HL-60 (cell line): Measurements from ENCODE around the gene ATP1A2.

Experiments
- GABPA ChIP-seq: IDR thresholded peaks from 2 replicates; pipeline ENCODE4 v1.6.1; 2012; ENCODE audit warnings: low read depth
- POLR2AphosphoS5 ChIP-seq: IDR thresholded peaks from 2 replicates; pipeline ENCODE4 v1.6.1; 2012; ENCODE audit warnings: low read depth
- SPI1 ChIP-seq: IDR thresholded peaks from 2 replicates; pipeline ENCODE4 v1.6.1; 2012; ENCODE audit warnings: low read depth, mild to moderate bottlenecking, borderline replicate concordance
- TF ChIP-seq, protein P1 (sequence below): IDR thresholded peaks from one replicate; pipeline ENCODE4 v1.5.1; 2011; ENCODE audit warnings: low read length, control low read depth, inconsistent platforms; ENCODE audit not compliant: insufficient read depth
- TF ChIP-seq, protein P2 (sequence below): IDR thresholded peaks from 2 replicates; pipeline ENCODE4 v1.6.1; 2012; ENCODE audit warnings: low read depth; ENCODE audit not compliant: insufficient replicate concordance

DNA sequence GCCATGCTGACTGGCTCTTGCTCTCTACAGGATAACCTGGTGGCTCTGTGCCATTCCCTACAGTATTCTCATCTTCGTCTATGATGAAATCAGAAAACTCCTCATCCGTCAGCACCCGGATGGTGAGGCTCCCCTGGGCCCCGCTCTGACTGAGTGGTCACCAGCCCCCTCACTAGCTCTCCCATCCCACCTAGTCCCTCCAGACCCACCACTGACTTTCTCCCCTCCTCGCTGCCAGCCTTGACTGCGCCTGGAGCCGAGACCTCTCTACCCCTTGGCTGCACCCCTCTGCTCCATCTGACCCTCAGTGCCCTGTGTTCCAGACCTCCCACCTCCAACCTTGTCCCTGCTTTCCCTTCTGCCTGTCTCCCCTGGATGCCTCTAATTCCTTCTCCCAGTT, 70.7 kb downstream of the ATP1A2 start:
- TF ChIP-seq, protein P1, sequence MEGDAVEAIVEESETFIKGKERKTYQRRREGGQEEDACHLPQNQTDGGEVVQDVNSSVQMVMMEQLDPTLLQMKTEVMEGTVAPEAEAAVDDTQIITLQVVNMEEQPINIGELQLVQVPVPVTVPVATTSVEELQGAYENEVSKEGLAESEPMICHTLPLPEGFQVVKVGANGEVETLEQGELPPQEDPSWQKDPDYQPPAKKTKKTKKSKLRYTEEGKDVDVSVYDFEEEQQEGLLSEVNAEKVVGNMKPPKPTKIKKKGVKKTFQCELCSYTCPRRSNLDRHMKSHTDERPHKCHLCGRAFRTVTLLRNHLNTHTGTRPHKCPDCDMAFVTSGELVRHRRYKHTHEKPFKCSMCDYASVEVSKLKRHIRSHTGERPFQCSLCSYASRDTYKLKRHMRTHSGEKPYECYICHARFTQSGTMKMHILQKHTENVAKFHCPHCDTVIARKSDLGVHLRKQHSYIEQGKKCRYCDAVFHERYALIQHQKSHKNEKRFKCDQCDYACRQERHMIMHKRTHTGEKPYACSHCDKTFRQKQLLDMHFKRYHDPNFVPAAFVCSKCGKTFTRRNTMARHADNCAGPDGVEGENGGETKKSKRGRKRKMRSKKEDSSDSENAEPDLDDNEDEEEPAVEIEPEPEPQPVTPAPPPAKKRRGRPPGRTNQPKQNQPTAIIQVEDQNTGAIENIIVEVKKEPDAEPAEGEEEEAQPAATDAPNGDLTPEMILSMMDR, result no peak
- no peak for TF ChIP-seq SPI1
- no peak for TF ChIP-seq POLR2AphosphoS5
- TF ChIP-seq GABPA, result no peak
- TF ChIP-seq, protein P2, sequence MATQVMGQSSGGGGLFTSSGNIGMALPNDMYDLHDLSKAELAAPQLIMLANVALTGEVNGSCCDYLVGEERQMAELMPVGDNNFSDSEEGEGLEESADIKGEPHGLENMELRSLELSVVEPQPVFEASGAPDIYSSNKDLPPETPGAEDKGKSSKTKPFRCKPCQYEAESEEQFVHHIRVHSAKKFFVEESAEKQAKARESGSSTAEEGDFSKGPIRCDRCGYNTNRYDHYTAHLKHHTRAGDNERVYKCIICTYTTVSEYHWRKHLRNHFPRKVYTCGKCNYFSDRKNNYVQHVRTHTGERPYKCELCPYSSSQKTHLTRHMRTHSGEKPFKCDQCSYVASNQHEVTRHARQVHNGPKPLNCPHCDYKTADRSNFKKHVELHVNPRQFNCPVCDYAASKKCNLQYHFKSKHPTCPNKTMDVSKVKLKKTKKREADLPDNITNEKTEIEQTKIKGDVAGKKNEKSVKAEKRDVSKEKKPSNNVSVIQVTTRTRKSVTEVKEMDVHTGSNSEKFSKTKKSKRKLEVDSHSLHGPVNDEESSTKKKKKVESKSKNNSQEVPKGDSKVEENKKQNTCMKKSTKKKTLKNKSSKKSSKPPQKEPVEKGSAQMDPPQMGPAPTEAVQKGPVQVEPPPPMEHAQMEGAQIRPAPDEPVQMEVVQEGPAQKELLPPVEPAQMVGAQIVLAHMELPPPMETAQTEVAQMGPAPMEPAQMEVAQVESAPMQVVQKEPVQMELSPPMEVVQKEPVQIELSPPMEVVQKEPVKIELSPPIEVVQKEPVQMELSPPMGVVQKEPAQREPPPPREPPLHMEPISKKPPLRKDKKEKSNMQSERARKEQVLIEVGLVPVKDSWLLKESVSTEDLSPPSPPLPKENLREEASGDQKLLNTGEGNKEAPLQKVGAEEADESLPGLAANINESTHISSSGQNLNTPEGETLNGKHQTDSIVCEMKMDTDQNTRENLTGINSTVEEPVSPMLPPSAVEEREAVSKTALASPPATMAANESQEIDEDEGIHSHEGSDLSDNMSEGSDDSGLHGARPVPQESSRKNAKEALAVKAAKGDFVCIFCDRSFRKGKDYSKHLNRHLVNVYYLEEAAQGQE, result no peak
